Measurements from ENCODE around the gene TEP1.

The TEP1 gene

GRCh38 chr14:20429801-20430669 lies 16.7 kb upstream of the TEP1 start:
- no peak for DNase-seq (ENCODE audit: low read depth)

- no peak for DNase-seq (ENCODE audit: low read depth)
These were observed 15.5 kb upstream of the TEP1 start for GRCh38 chr14:20428802-20429201.

GRCh38 chr14:20428010-20428365 lies 14.7 kb upstream of the TEP1 start:
- no peak for DNase-seq (ENCODE audit: low read depth)

GRCh38 chr14:20427231-20428009 lies 14.1 kb upstream of the TEP1 start:
- DNase-seq (ENCODE audit: low read depth), result no peak

GRCh38 chr14:20424851-20425250 lies 11.6 kb upstream of the TEP1 start:
- DNase-seq (ENCODE audit: low read depth), result no peak

- DNase-seq (ENCODE audit: low read depth), result no peak
These were observed 9.6 kb upstream of the TEP1 start for GRCh38 chr14:20422886-20423285.

GRCh38 chr14:20421267-20421666 lies 8.0 kb upstream of the TEP1 start:
- no peak for DNase-seq (ENCODE audit: low read depth)

GRCh38 chr14:20419419-20419818 lies 6.1 kb upstream of the TEP1 start:
- DNase-seq (ENCODE audit: low read depth), result no peak

GRCh38 chr14:20418501-20418909 lies 5.2 kb upstream of the TEP1 start:
- DNase-seq (ENCODE audit: low read depth), result no peak

- DNase-seq (ENCODE audit: low read depth), result no peak
These were observed 4.2 kb upstream of the TEP1 start for GRCh38 chr14:20417250-20418186.

GRCh38 chr14:20416223-20416622 lies 2.9 kb upstream of the TEP1 start:
- no peak for DNase-seq (ENCODE audit: low read depth)

GRCh38 chr14:20415782-20416206 lies 2.5 kb upstream of the TEP1 start:
- DNase-seq (ENCODE audit: low read depth), result peak; percentile 13

GRCh38 chr14:20413744-20414082 lies 412 bp upstream of the TEP1 start:
- no peak for DNase-seq (ENCODE audit: low read depth)

GRCh38 chr14:20412411-20412810 lies 890 bp downstream of the TEP1 start:
- no peak for DNase-seq (ENCODE audit: low read depth)

- DNase-seq (ENCODE audit: low read depth), result no peak
These were observed 4.1 kb downstream of the TEP1 start for GRCh38 chr14:20409226-20409625.

GRCh38 chr14:20403521-20403920 lies 9.8 kb downstream of the TEP1 start:
- no peak for DNase-seq (ENCODE audit: low read depth)

GRCh38 chr14:20400965-20401593 lies 12.2 kb downstream of the TEP1 start:
- no peak for DNase-seq (ENCODE audit: low read depth)

- DNase-seq (ENCODE audit: low read depth), result no peak
These were observed 12.7 kb downstream of the TEP1 start for GRCh38 chr14:20400589-20400964.

GRCh38 chr14:20397511-20397910 lies 15.8 kb downstream of the TEP1 start:
- DNase-seq (ENCODE audit: low read depth), result no peak

- DNase-seq (ENCODE audit: low read depth), result no peak
These were observed 21.8 kb downstream of the TEP1 start for GRCh38 chr14:20391505-20391904.

GRCh38 chr14:20388159-20388558 lies 25.1 kb downstream of the TEP1 start:
- no peak for DNase-seq (ENCODE audit: low read depth)

- no peak for DNase-seq (ENCODE audit: low read depth)
These were observed 25.7 kb downstream of the TEP1 start for GRCh38 chr14:20387576-20387975.
